Muscle layer of duodenum (tissue), 2 donors: ENCODE data around the gene PKHD1.

Source experiments
- H3K27ac ChIP-seq: one replicate; pipeline ENCODE4 v1.7.0; 2013; ENCODE audit warnings: mild to moderate bottlenecking, low read length
- H3K27me3 ChIP-seq: one replicate; pipeline ENCODE4 v1.7.0; 2013; ENCODE audit warnings: low read depth, mild to moderate bottlenecking, control low read depth, low read length
- H3K36me3 ChIP-seq, 2 donors: one replicate each; pipeline ENCODE4 v1.7.0; 2013; ENCODE audit warnings: low read length in 2 of 2, control low read depth in 1 of 2, mild to moderate bottlenecking in 1 of 2; ENCODE audit not compliant: insufficient read depth in 2 of 2, control insufficient read depth in 1 of 2
- H3K4me1 ChIP-seq, 2 donors: one replicate each; pipeline ENCODE4 v1.7.0; 2013; ENCODE audit warnings: low read length in 2 of 2, mild to moderate bottlenecking in 2 of 2, control low read depth in 1 of 2, moderate library complexity in 1 of 2; ENCODE audit not compliant: insufficient read depth in 2 of 2, control insufficient read depth in 1 of 2
- H3K4me3 ChIP-seq, 2 donors: one replicate each; pipeline ENCODE4 v1.7.0; 2013; ENCODE audit warnings: low read length in 2 of 2, low read depth in 1 of 2, mild to moderate bottlenecking in 1 of 2
- H3K9me3 ChIP-seq, 2 donors: one replicate each; pipeline ENCODE4 v1.7.0; 2013; ENCODE audit warnings: low read length in 2 of 2, control low read depth in 1 of 2, mild to moderate bottlenecking in 1 of 2; ENCODE audit not compliant: control insufficient read depth in 1 of 2
- donor health status: healthy.

Gene PKHD1

GRCh38 chr6:51568771-51569170 lies 518.6 kb downstream of the PKHD1 start:
- no peaks in the 10 kb centered on the region for H3K27me3 ChIP-seq
- H3K27ac ChIP-seq = no peak overlapping the region
- H3K4me1 ChIP-seq = no peaks in the 10 kb centered on the region

GRCh38 chr6:51565472-51565871 lies 521.9 kb downstream of the PKHD1 start:
- H3K27me3 ChIP-seq = no peaks in the 10 kb centered on the region

More at GRCh38 chr6:51568771-51569170, 518.6 kb downstream of the PKHD1 start:
- Histone ChIP-seq H3K9me3 (no peaks in the 10 kb centered on the region), H3K36me3 (no peaks in the 10 kb centered on the region), H3K4me3 (no peak overlapping the region)

More at GRCh38 chr6:51565472-51565871, 521.9 kb downstream of the PKHD1 start:
- H3K9me3 ChIP-seq = no peaks in the 10 kb centered on the region
- no peaks in the 10 kb centered on the region for H3K4me1 ChIP-seq
- no peak overlapping the region for H3K27ac ChIP-seq
- H3K36me3 ChIP-seq = no peaks in the 10 kb centered on the region
- H3K4me3 ChIP-seq = no peak overlapping the region
